Adipocyte (in vitro differentiated cells): ENCODE measurements around the gene NFKBIZ.

ENCODE experiments used
- DNase-seq: peaks from one replicate; pipeline ENCODE4 v3.0.0-alpha.2; 2015; ENCODE audit warnings: low read depth
- H3K27me3 ChIP-seq: replicated peaks from 2 replicates; pipeline ENCODE4 v1.7.0; 2013; ENCODE audit warnings: mild to moderate bottlenecking, low read length, moderate library complexity; ENCODE audit not compliant: control insufficient read depth, insufficient read depth
- H3K36me3 ChIP-seq: 2 replicates; pipeline ENCODE4 v1.7.0; 2013; ENCODE audit warnings: low read length, mild to moderate bottlenecking, moderate library complexity; ENCODE audit not compliant: control insufficient read depth, insufficient read depth, severe bottlenecking
- H3K4me1 ChIP-seq: 2 replicates; pipeline ENCODE4 v1.7.0; 2013; ENCODE audit warnings: mild to moderate bottlenecking, low read length, moderate library complexity; ENCODE audit not compliant: control insufficient read depth, insufficient read depth
- H3K4me3 ChIP-seq: 2 replicates; pipeline ENCODE4 v1.7.0; 2013; ENCODE audit warnings: mild to moderate bottlenecking, low read length, moderate library complexity
- H3K9ac ChIP-seq: 2 replicates; pipeline ENCODE4 v1.7.0; 2013; ENCODE audit warnings: mild to moderate bottlenecking, low read length, moderate library complexity
- H3K9me3 ChIP-seq: 2 replicates; pipeline ENCODE4 v1.7.0; 2013; ENCODE audit warnings: mild to moderate bottlenecking, low read length, moderate library complexity; ENCODE audit not compliant: control insufficient read depth

NFKBIZ gene

DNA sequence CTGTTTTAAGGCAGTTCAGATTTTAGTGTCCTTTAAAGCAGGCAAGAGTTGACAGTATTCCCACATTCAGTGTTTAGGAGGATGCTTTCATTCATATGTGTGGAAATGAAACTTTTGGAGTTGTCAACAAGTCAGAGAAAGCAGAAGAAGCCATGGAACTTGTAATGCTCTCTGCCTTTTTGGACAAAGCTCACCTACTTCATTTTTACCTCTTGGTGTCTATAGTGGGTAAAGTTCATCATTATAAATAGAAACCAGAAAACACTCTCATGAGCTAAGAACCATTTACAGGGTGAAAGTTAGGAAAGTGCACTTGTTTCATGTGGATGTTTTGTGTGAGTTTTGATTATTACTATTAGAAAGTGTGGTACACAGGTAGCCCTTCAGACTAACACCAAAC, 9.2 kb upstream of the NFKBIZ start:
- Histone ChIP-seq H3K4me1 (peaks cover 9% of the 10 kb centered on the region), H3K36me3 (no peaks in the 10 kb centered on the region), H3K9me3 (no peaks in the 10 kb centered on the region), H3K4me3 (no peak overlapping the region), H3K9ac (no peak overlapping the region), H3K27me3 (no peaks in the 10 kb centered on the region)
- no peak for DNase-seq

DNA sequence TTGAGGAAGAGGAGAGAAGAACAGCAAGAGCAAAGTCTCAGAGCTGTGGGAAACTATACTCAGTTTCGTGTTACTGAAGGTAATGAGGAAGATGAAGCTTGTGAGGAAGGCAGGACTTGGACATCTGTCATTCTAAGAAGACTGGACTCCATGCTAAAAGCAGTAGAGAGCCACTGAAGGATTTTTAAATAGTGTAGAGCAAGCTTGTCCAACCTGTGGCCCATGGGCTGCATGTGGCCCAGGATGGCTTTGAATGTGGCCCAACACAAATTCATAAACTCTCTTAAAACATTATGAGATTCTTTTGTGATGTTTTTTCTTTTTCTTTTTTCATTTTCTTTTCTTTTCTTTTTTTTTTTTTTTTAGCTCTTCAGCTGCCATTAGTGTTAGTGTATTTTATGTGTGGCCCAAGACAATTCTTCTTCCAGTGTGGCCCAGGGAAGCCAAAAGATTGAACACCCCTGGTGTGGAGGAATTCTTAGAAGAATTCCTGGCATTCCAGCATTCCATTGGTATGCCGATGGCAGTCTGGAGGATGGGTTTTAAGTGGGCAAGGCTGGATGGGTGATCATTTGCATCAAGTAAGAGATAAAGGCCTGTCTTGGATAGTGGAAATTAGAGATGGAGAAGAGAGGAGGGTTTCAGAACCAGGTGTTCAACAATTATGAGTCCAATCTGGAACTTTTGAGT, 6.9 kb upstream of the NFKBIZ start:
- no peaks in the 10 kb centered on the region for H3K36me3 ChIP-seq
- H3K9ac ChIP-seq: no peak overlapping the region
- no peaks in the 10 kb centered on the region for H3K27me3 ChIP-seq
- no peak for DNase-seq
- no peak overlapping the region for H3K4me3 ChIP-seq
- H3K4me1 ChIP-seq: peaks cover 1% of the 10 kb centered on the region
- H3K9me3 ChIP-seq: no peaks in the 10 kb centered on the region

- no peaks in the 10 kb centered on the region for H3K9me3 ChIP-seq
- H3K36me3 ChIP-seq: no peaks in the 10 kb centered on the region
- no peaks in the 10 kb centered on the region for H3K4me1 ChIP-seq
- no peak overlapping the region for H3K4me3 ChIP-seq
- DNase-seq: no peak
- no peak overlapping the region for H3K9ac ChIP-seq
- no peaks in the 10 kb centered on the region for H3K27me3 ChIP-seq
Measured at GRCh38 chr3:101842935-101843330, 6.4 kb upstream of the NFKBIZ start.

DNA sequence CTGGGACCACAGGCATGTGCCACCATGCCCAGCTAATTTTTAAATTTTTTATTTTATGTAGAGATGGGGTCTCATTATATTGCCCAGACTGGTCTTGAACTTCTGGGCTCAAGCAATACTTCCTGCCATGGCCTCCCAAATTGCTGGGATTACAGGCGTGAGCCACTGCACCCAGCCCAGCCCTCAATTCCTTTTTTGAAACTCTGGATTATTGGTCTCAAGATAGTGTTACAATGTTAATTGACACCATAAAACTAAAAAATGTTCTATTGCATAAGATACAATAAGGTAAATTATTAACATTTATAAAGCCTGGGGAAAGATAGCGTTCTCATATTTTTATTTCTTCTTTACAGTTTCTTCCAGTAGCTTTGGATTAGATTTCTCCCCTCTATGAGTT, 3.9 kb upstream of the NFKBIZ start:
- H3K9me3 ChIP-seq: no peaks in the 10 kb centered on the region

GRCh38 chr3:101846709-101847108, 2.6 kb upstream of the NFKBIZ start:
- no peak overlapping the region for H3K9ac ChIP-seq
- peaks cover 2% of the 10 kb centered on the region for H3K36me3 ChIP-seq
- DNase-seq: no peak
- no peak overlapping the region for H3K4me3 ChIP-seq
- H3K9me3 ChIP-seq: no peaks in the 10 kb centered on the region
- H3K4me1 ChIP-seq: peaks cover 10% of the 10 kb centered on the region
- no peaks in the 10 kb centered on the region for H3K27me3 ChIP-seq

More for the DNA sequence above, 3.9 kb upstream of the NFKBIZ start:
- Histone ChIP-seq H3K36me3 (no peaks in the 10 kb centered on the region), H3K9ac (no peak overlapping the region), H3K4me1 (peaks cover 6% of the 10 kb centered on the region), H3K27me3 (no peaks in the 10 kb centered on the region), H3K4me3 (no peak overlapping the region)
- no peak for DNase-seq

DNA sequence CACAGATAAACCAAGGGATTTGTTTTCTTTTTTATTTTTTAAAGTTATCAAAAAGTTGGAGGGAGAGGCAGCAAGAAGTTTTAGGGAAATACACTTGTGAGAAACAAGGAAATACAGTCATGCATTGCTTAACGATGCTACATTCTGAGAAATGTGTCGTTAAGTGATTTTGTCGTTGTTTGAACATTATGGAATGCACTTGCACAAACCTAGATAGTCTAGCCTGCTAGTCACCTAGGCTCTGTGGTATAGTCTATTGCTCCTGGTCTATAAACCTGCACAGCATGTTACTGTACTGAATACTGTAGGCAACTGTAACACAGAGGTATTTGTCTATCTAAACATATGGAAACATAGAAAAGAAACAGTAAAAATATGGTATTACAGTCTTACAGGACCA, 2.0 kb upstream of the NFKBIZ start:
- DNase-seq: no peak
- no peak overlapping the region for H3K9ac ChIP-seq
- no peaks in the 10 kb centered on the region for H3K9me3 ChIP-seq
- peaks cover 8% of the 10 kb centered on the region for H3K36me3 ChIP-seq
- no peaks in the 10 kb centered on the region for H3K27me3 ChIP-seq
- H3K4me1 ChIP-seq: peaks cover 17% of the 10 kb centered on the region
- no peak overlapping the region for H3K4me3 ChIP-seq

- Histone ChIP-seq H3K4me3 (peak overlapping the region; percentile 81), H3K27me3 (no peaks in the 10 kb centered on the region), H3K36me3 (peaks cover 18% of the 10 kb centered on the region), H3K9ac (peak overlapping the region; percentile 87), H3K4me1 (peaks cover 27% of the 10 kb centered on the region), H3K9me3 (no peaks in the 10 kb centered on the region)
- no peak for DNase-seq
Measured at GRCh38 chr3:101848326-101848725, 988 bp upstream of the NFKBIZ start.

DNA sequence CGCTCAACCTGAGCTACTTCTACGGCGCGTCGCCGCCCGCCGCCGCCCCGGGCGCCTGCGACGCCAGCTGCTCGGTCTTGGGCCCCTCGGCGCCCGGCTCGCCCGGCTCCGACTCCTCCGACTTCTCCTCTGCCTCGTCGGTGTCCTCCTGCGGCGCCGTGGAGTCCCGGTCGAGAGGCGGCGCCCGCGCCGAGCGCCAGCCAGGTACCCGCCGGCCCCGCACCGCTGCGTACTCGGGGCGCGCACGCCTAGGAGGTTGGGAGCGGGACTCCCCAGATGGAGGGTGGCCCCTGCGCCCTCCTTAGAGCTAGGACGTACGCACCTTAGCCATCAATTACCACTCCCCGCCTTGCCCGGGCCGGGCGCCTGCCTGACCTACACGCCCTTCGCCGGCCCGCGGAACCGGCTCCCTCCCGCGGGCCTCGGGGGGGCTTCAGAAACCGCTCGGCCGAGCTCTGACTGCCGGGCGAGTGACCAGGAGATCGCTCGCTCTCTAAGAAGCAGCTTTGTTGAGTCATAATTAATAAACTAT, 466 bp downstream of the NFKBIZ start:
- Histone ChIP-seq H3K27me3 (no peaks in the 10 kb centered on the region), H3K9ac (peak overlapping the region; percentile 97), H3K9me3 (no peaks in the 10 kb centered on the region), H3K4me3 (peak overlapping the region; percentile 97), H3K4me1 (peaks cover 30% of the 10 kb centered on the region), H3K36me3 (peaks cover 32% of the 10 kb centered on the region)
- peak; percentile 68 for DNase-seq

GRCh38 chr3:101850246-101851051, 1.1 kb downstream of the NFKBIZ start:
- Histone ChIP-seq H3K9ac (peak overlapping the region; percentile 97), H3K4me1 (peaks cover 30% of the 10 kb centered on the region), H3K4me3 (peak overlapping the region; percentile 97), H3K27me3 (no peaks in the 10 kb centered on the region), H3K36me3 (peaks cover 39% of the 10 kb centered on the region), H3K9me3 (no peaks in the 10 kb centered on the region)
- peak; percentile 88 for DNase-seq

DNA sequence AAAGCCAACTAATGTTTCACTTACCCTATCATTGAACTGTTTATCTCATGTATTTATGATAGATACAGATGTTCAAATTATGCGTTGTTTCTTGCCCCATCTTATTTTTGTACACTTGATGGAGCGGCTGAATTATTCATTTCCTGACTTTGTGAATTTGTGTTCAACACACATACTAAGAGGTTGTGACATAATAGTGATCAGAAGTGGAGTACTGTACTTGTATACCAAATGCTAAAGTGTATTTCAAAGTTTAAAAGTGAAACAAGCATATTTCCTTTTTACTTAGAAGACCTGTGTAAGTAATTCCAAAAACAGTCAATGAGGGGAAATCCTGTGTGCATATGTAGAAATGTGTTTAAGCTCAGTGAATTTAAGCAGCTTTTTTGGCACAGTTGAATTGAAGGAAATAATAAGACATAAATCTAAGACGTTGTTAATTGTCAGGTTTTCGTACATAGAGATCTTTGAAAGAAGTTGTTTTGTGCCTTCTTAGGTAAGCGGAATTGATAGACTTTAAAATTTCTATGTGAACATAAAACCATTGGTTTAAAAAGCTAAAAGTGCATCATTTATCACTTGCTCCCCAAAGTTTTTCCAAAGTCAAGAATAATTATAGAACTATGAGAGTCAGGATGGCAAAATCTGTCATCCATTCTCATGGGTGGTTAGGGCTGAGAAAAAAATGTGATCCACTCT, 1.9 kb downstream of the NFKBIZ start:
- Histone ChIP-seq H3K36me3 (peaks cover 47% of the 10 kb centered on the region), H3K4me1 (peaks cover 30% of the 10 kb centered on the region), H3K9ac (peak overlapping the region; percentile 97), H3K9me3 (no peaks in the 10 kb centered on the region), H3K27me3 (no peaks in the 10 kb centered on the region), H3K4me3 (peak overlapping the region; percentile 97)
- DNase-seq: no peak
